Fibroblast of skin of abdomen (primary cell): ENCODE measurements around the gene HIC1.

Experiments
- DNase-seq: peaks from one replicate; pipeline ENCODE4 v3.0.0-alpha.2; 2013

Gene HIC1

DNA sequence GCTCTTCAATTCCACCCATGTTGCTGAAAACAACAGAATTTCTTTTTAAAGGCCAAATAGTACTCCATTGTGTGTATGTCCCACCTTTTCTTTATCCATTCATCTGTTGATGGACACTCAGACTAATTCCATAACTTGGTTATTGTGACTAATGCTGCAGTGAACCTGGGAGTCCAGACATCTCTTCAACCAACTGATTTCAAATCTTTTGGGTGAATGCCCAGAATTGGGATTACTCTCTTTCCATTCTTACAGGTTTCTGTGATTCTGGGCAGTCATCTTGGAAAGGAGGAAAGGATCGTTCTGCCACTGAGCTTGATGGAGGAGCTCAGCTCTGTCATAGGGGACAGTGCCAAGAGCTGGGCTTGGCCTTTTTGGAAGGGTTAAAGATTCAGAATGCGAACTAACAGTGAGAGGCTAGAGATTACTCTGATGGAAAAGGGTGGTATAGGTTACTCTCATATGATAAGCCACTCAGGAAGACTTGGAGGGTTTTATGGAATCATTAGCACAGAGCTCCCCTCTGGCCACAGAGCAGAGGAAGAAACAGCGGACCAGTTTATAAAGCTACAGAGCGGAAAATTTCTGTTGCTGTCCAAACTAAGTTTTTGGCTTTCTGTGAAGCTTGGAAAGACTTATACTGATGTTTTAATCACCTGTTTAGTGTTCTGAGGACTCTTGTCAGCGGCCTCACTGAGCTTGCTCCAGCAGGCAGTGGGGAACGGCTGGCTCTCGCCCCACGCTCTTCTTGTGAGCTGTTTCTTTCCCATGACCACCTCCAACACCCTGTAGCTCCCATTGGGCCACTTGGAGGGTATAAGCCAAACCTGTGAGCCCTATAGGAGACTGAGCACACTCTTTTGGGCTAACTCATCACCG is 48.3 kb downstream of the HIC1 start:
- DNase-seq = peak; percentile 88

DNA sequence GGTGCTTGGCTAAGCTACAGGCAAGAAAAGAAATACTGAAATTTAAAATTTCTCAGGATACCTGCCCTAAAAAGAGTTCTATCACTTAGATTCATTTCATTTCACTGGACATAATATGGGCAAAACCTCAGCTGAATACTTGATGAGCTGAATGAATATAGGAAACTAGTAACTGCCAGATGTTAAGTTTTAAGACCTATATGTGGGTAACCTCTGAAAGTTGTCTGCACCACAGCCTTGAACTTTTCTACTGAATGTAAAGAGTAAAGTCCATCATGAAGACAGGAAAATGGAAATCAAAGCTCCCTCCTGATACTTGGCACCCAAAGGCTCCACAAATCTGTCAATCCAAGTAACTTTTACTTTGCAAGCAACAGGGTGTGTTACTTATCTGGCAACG is 50.8 kb downstream of the HIC1 start:
- DNase-seq = no peak

DNA sequence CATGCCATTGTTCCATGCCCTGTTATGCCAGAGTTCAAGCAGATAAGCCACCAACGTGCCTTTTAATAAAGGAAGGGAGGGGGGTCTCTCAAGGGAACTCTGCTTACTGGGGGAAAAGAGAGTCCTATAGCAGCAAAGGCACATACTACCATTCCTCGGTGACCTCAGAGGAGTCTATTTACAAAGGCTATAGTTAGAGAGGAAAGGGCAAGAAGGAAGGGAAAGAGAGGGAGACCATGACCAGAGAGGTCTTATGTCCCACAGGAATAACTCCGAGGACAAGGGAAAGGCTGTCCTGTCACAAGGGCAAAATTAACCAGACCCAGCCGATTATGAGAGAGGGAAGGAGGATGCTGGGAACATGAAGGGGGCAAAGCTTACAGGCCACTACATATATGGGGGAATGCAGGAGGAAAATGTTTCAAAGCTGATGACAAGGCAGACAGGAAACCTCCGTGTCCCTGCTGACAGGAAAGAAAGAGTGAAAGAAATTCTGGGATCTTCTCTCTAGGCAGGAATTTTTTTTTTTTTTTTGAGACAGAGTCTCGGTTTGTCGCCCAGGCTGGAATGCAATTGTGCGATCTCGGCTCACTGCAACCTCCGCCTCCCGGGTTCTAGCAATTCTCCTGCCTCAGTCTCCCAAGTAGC is 51.5 kb downstream of the HIC1 start:
- DNase-seq = no peak

DNA sequence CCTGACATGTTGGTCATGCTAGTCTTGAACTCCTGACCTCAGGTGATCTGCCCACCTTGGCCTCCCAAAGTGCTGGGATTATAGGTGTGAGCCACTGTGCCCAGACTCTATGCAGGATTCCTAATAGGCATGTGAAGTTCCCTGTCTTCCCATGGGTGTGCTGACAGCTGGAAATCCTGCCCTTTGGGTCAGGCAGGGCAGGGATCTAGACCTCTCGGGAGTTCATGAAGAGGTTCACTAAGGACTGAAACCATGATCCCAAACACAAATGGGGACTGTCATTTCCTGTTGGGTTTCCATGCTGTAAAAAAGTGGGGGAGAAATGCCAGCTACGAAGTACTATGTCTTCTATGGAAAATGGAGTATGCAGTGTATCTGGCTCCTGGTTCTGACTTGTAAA is 52.1 kb downstream of the HIC1 start:
- no peak for DNase-seq

DNA sequence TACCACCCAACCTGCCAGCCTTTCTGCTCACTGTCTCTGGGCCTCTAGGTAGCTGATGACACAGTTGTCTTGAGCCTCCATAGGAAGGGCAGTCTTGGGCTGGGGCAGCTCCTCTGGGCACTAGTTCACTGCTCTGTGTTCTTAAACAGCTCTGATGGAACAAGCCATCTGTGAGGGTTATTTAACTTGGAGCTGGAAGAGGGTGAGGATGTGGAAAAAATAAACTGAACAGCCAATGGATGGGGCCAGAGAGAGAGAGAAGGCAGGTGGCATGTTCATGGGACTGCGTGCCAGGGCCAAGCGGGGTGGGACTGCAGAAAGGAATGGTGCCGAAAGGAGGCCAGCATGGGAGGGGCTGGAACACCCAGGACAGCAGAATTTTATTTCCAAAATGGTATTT is 52.6 kb downstream of the HIC1 start:
- DNase-seq = no peak

DNA sequence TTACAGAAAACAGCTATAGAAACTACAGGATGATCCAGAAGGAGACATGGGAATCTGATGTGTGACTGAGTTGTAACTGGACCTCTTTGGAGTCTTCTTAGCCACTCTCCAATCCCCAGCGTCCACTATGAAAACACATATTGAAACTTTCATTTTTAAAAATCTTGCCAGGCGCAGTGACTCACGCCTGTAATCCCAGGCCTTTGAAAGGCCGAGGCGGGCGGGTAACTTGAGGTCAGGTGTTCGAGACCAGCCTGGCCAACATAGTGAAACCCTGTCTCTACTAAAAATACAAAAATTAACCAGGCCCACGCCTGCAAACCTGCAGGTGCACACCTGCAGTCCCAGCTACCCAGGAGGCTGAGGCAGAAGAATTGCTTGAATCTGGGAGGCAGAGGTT is 53.3 kb downstream of the HIC1 start:
- DNase-seq = no peak

DNA sequence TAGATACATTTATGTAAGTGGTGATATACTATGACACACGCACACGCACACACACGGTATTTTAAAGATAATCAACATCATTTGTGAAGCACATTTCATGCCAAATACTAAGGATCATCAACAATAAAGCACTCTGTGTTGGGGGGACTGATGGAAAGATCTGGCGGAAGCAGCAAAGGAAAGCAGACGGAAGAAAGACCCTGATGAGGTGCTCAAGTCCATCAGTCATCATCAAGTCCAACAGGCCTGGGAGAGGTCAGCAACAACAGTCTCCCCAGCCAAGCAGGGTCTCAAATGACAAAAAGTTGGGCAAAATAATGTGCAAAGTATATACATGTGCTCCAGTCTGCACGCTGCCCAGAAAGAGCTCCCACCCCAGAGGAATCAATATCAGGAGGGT is 55.5 kb downstream of the HIC1 start:
- no peak for DNase-seq

DNA sequence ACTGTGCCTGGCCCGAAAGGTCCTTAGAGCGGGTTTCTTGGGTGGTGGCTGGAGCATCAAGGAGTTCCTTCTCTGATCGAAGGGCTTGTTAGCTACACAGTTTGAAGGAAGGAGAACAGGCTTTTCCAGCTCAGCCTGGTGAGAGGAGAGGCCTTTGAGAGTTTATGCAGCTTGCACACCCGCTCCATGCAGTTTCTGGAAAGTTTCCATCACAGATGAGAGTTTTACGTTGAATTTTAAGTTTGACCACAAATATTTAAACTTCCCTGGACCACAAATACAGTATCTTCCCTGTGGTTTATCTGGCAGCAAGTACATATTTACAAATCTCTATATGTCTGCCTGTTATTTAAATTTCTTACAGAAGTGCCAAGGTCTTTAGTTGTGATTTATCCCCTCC is 56.8 kb downstream of the HIC1 start:
- peak; percentile 98 for DNase-seq
